NCI-H524 treated with DMSO at 0.1 percent for 48 hours (cell line): ENCODE data around the gene NR4A3.

ENCODE experiments used
- DNase-seq: peaks from one replicate; lab custom pipeline; 2025; lab: John Stamatoyannopoulos, UW

The NR4A3 gene

DNA sequence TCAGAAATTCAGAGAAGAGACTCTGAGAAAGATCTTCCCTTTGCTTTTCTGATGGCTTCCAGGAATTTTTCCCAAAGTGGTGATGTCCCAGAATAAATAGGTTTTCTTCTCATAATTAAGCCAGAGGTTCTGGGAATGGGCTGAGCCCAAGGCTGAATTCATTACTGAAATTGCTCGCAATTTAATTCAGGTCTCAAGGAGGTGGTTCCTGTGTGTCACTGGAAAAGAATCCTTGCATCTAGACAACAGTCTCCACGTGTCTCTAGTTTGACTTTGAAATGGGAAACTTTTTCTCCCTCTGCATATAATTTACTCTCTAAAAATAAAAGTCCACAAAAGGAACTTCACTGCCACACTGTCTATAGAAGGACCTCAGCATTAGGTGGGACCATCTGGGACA, 57.0 kb downstream of the NR4A3 start:
- no peak for DNase-seq

DNA sequence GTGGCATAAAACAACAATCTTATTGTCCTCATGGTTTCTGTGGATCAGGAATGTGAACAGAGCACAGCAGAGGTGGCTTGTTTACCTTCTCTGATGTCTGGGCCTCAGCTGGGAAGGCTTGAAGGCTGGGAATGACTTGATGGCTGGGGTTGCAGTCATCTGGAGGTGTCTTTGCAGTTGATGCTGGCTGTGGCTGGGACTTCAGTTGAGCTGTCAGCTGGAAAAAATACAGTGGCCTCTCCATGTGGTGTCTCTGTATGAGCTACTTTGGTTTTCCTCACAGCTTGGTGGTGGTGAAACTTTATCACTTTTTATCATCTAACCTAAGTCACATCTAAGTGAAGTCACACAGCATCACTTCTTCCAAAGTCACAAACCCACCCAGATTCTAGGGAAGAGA, 60.1 kb downstream of the NR4A3 start:
- DNase-seq: no peak

DNA sequence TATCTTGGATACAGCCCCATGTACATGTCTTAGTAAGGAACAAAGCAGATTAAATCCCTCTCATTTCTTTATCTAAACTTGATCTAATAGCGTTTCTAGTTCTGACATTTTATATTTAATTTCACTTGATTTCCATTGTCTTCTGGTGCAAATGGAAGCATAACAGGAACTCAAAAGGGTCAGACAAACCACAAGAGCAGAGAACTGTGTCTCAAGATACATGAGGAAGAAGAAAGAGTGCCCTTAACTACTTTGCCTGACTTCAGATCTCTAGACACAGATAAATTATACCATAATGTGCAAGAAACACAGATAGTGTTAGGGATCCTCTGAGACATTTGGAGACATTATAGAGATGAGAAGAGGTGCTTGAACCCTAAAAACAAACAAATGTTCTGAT, 64.1 kb downstream of the NR4A3 start:
- no peak for DNase-seq

DNA sequence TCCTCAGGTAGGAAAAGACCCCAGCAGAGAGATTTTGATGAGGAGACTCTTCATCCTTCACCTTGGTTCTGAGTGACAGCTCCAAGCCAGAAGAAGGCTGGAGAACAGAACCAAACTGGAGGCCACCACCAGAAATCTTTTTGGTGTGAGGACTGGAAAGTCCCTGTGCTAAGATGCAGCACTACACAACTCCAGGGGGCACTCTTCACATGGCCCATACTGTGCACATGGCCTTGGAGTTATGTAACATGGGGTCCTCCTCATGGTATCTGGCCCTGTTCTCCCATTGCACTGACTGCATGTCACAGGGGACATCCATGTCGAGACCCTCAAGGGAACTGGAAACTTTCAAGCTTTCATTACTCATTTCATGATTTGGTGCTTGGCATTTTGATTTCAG, 67.4 kb downstream of the NR4A3 start:
- DNase-seq: no peak

DNA sequence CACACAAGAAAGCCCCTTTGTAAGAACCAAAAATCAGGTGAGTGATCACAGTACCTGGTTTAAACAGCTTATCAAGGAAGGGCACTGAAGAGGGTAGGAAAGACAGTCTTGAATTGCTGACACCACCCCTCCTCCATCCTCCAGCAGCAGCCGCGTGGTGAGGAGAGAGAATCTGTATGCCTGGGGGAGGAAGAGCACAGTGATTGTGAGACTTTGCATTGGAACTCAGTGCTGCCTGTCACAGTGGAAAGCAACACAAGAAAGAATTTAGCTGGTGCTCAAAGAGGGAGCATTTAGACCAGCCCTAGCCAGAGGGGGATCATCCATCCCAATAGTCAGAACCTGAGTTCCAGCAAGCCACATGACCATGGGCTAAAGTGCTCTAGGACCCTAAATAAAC, 73.1 kb downstream of the NR4A3 start:
- DNase-seq: no peak

DNA sequence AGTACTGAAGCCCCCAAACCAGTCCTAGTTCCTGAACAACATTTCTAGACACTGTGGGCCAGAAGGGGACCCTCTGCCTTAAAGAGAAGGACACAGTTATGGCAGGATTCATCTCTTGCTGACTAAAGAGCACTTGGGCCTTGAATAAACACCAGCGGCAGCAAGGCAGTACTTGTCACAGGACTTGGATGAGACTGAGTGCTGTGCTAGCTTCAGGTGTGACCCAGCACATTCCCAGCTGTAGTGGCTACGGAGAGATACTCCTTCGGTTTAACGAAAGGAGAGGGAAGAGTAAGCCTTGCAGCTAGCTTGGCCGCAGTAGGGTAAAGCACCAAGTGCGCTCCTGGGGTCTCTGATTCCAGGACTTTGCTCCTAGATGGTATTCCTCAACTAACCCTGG, 73.8 kb downstream of the NR4A3 start:
- DNase-seq: no peak

DNA sequence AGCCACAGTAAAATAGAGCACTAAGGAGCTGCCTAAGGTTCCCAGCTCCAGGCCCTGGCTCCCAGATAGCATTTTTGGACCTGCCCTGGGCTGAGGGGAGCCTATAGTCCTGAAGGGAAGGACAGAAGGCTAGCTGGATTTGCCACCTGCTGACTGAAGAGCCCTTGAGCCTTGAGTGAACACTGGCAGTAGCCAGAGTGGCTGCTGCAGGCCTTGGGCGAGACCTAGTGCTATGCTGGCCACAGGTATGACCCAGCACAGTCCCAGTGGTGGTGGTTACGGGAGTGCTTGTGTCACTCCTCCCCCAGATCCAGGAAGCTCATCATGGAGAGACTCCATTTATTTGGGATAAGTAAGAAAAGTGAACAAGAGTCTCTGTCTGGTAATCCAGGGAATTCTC, 74.4 kb downstream of the NR4A3 start:
- DNase-seq: no peak

DNA sequence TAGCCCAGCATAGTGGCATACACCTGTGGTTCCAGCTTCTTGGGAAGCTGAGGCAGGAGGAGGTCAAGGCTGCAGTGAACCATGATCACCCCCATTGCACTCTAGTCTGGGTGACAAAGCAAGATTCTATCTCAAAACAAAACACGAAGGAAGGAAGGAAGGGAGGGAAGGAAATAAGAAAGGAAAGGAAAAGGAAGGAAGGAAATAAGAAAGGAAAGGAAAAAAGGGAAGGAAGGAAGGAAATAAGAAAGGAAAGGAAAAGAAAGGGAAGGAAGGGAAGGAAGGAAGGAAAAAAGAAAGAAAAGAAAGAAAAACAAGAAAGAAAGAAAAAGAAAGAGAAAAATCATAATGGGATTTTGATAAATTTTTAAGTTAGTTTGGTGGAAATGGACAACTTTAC, 81.7 kb downstream of the NR4A3 start:
- DNase-seq: no peak

DNA sequence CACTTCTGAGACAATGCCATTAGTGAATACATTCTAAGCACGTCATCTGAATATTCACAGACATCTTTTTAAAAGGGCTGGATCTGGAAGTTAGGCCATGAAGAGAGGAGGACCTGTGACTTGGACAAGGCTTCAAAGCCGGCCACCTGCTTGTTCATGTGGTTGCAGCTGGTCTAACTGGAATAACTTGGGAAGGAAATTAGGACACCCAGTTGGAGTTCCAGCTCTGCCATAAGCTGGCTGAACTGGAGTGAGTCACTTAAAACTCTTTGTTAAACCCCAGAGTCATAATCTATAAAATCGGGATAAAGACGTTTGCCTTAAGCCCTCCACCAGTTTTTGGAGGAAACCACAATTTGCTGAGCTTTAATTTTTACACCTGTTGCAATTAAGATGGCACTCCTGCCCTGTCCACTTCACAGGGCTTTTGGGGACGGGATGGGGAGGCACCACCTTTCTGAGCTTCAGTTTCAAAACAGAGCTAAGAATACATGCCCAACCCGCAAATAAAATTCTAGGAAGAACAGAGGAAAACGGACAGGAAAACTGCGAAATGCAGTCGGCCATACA, 84.2 kb downstream of the NR4A3 start:
- no peak for DNase-seq

DNA sequence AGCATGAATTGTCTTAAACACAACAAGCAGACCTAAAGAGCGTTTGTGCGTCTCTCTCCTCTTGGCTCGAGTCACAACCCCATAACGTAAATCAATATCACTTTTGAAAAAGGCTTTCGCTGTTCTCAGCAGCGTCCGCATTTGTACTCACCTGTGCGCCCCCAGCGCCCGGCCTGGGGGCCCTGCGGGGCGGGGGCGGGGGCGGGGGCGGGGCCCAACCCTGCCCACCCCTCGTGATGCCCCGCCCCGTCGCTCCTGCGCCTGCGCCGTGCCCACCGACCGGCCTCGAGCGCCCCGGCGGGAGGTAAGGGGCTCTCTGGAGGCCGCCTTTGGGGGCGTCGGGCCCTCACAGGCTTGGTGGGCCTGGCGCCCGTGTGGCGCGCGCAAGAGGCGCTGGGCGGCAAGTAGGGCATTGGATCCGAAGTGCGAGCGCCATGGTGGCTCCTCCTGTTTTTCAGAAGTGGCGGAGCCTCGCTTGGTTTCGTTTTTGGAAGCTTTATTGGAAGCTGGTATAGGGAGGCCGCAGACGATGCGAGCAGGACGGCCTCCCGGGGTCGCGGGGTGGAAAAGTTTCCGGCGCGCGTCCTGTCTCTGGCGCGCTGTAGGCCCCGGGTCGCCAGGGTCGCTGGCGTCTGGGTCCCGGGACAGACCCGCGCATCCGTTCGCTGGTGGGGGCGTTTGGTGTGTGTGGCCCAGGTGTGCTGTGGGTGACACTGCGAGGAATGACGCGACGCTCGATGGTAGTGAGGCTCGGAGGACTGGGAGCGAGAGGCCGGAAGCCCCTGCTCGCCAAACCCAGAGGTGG, 84.9 kb downstream of the NR4A3 start, which contains the start of gene STX17:
STX17 (plus strand) TSS at position 252 of the 805 bp plus-strand sequence. CDS start 8,586 bp downstream, outside the sequence.
- no peak for DNase-seq

DNA sequence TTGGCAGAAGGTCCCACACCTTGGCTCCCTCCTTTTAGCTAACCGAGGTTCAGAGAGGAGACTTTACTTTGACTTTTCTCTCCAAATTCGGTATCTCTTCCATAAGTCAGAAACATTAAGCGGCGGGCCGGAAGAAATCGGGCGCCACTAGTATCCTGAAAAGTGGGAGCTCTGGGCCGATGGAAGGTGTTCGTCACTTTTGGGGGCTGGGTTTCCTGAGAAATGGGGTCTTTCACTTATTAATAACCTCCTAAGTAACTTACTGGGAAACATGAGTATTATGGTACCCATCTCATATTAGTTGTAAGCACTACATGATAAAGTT, 85.5 kb downstream of the NR4A3 start:
- no peak for DNase-seq

DNA sequence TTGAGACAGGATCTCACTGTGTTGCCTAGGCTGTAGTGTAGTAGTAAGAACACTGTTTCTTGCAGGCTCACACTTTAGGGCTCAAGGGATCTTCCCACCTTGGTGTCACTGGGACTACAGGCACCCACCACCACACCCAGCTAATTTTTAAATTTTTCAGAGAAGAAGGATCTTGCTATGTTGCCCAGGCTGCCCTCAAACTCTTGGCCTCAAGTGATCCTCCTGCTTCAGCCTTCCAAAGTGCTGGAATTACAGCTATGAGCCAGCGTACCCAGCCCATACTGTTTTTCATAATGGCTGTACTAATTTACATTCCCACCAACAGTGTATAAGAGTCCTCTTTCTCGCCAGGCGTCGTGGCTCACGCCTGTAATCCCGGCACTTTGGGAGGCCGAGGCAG, 89.9 kb downstream of the NR4A3 start:
- DNase-seq: no peak
